Adrenal gland (tissue), 12 donors: ENCODE measurements around the gene ABCA13. TPM values are rescaled to one million over a fixed set of nuclear protein-coding genes. Genes with fewer than 3 reads are reported as not detected.

Experiments used
- DNase-seq, 7 donors: peaks; one replicate each; pipeline ENCODE4 v3.0.0-alpha.2; 2019 to 2020
- H3K27ac ChIP-seq, 5 donors: fragments of 200-600 bp; sonication (generic) in 4 of 5; 1 replicate in 3 of 5; 2 replicates in 2 of 5; pipeline versions ENCODE4 v1.5.1 to v1.8.0; 2016 to 2020; ENCODE audit warnings: mild to moderate bottlenecking in 1 of 5
- H3K27me3 ChIP-seq: fragments of 200-600 bp; 2 replicates; pipeline ENCODE4 v1.8.0; 2021
- H3K36me3 ChIP-seq, 2 donors: fragments of 200-600 bp; replicated peaks in 1 of 2; 1 replicate in 1 of 2; 2 replicates in 1 of 2; pipeline versions ENCODE4 v1.5.1 to v1.8.0; 2018 to 2022
- H3K4me1 ChIP-seq, 2 donors: fragments of 200-600 bp; replicated peaks in 1 of 2; 1 replicate in 1 of 2; 2 replicates in 1 of 2; pipeline versions ENCODE4 v1.5.1 to v1.8.0; 2018 to 2021
- H3K4me3 ChIP-seq, 4 donors: fragments of 200-600 bp; sonication (generic) in 3 of 4; one replicate each; pipeline ENCODE4 v1.5.1; 2016 to 2018
- H3K9me3 ChIP-seq, 3 donors: fragments of 200-600 bp; sonication (generic) in 1 of 3; replicated peaks in 1 of 3; 1 replicate in 2 of 3; 2 replicates in 1 of 3; pipeline versions ENCODE4 v1.5.1 to v1.8.0; 2016 to 2021
- POLR2A ChIP-seq, 2 donors: fragments of 450-650 bp; IDR thresholded peaks; one replicate each; pipeline ENCODE4 v1.6.1; 2017; ENCODE audit warnings: antibody characterized with exemption in 2 of 2, mild to moderate bottlenecking in 2 of 2, moderate library complexity in 1 of 2
- WGBS, 4 donors: extraction: QIAGEN DNeasy Blood & Tissue Kit in 2 of 4; methylation state at CpG; one replicate each; pipeline versions ENCODE4 v1.1.5 to v1.1.7; 2013 to 2017; 5-methylcytosine and 5-hydroxymethylcytosine counted together
- intact Hi-C, 2 donors: fragments of 100-400 bp; cut with DNase I; formaldehyde crosslinking; loops; one replicate each; pipeline versions ENCODE4 v1.14.1 to v1.15.0; 2022 to 2023
- polyA plus RNA-seq, 3 donors: library from polyadenylated mRNA; stranded (reverse); fragments of 200-250 nt in 2 of 3; fragments of 350-450 nt in 1 of 3; fragmentation: Illumina TruSeq in 1 of 3; extraction: RNeasy Lipid Tissue Mini Kit (QIAGEN cat#74804) in 1 of 3; gene quantifications; one replicate each; pipeline ENCODE4 v1.2.3, GENCODE V29; 2013 to 2014
- total RNA-seq, 9 donors: library from RNA; depleted of rRNA in 4 of 9; stranded (reverse); fragments of >200 nt in 4 of 9; fragments of 120-200 nt in 1 of 9; fragmentation: NEBNext Ultra II Directional in 1 of 9; extraction: Animal tissue kit (Norgen Biotek cat#: 25700) in 1 of 9; gene quantifications; one replicate each; pipeline versions ENCODE4 v1.1.0 to v1.2.4, GENCODE V29; 2013 to 2023
- TF ChIP-seq, protein P1 (sequence below), 6 experiments: fragments of 450-650 bp in 4 of 6; fragments of 200-600 bp in 2 of 6; sonication (generic) in 1 of 6; IDR thresholded peaks; 1 replicate in 5 of 6; 2 replicates in 1 of 6; pipeline versions ENCODE4 v1.5.1 to v1.8.0; 2016 to 2021; ENCODE audit warnings: antibody characterized with exemption in 6 of 6, mild to moderate bottlenecking in 2 of 6, moderate library complexity in 1 of 6
- donor health status: healthy with polysubstance abuse.
- donor health status: Bipolar disorder and iron deficiency.
- donor health status: DM: yes; HTN: yes; CAD: no.
- donor health status: DM: no; HTN: no; CAD: no.
- donor health status: DM: no; HTN: no; CAD: no.
- donor health status: DM: yes; HTN: yes; CAD: no.

Gene ABCA13
- total and polyA plus RNA-seq, 12 donors, result 0.03 to 0.94 (median 0.09) TPM; not detected in 4

GRCh38 chr7:48176356-48176893 lies 5.2 kb downstream of the ABCA13 start:
- 59 to 86% (median 84%) methylated on average over 2 of the region's 2 CpGs for WGBS, 4 donors
- Histone ChIP-seq H3K27ac (no peak overlapping the region), H3K27me3 (no peaks in the 10 kb centered on the region), H3K4me1 (no peaks in the 10 kb centered on the region), H3K36me3 (no peaks in the 10 kb centered on the region), H3K9me3 (no peaks in the 10 kb centered on the region), H3K4me3 (no peak overlapping the region)
- intact Hi-C loops, result no loop called here
- no peak for TF ChIP-seq POLR2A (IDR thresholded peaks at IDR 0.05)
- TF ChIP-seq, protein P1, sequence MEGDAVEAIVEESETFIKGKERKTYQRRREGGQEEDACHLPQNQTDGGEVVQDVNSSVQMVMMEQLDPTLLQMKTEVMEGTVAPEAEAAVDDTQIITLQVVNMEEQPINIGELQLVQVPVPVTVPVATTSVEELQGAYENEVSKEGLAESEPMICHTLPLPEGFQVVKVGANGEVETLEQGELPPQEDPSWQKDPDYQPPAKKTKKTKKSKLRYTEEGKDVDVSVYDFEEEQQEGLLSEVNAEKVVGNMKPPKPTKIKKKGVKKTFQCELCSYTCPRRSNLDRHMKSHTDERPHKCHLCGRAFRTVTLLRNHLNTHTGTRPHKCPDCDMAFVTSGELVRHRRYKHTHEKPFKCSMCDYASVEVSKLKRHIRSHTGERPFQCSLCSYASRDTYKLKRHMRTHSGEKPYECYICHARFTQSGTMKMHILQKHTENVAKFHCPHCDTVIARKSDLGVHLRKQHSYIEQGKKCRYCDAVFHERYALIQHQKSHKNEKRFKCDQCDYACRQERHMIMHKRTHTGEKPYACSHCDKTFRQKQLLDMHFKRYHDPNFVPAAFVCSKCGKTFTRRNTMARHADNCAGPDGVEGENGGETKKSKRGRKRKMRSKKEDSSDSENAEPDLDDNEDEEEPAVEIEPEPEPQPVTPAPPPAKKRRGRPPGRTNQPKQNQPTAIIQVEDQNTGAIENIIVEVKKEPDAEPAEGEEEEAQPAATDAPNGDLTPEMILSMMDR (IDR thresholded peaks at IDR 0.05), result no peak
- no peak for DNase-seq

DNA sequence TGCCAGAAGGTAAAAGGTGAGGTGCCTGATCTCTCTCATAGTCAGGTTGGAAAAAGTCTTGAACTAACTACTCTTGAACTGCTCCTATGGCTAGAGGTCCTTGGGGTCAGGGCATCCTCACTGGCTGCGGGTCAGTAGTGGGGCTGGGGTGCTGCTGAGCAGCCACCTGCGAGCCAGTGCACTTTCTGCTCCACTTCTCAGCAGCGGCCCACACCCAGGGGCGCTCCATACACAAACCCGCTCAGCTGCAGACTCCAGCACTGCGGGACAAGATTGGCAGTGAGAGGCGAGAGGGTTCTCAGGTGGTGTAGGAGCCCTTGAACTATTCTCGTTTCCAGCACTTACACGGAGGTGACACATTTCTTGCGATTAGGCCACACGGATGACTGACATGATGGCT lies 6.0 kb downstream of the ABCA13 start:
- Histone ChIP-seq H3K4me3 (no peak overlapping the region), H3K36me3 (no peaks in the 10 kb centered on the region), H3K4me1 (no peaks in the 10 kb centered on the region), H3K27ac (no peak overlapping the region), H3K27me3 (no peaks in the 10 kb centered on the region), H3K9me3 (no peaks in the 10 kb centered on the region)
- WGBS, 4 donors, result 85 to 92% (median 88%) methylated on average over 11 of the region's 11 CpGs
- intact Hi-C loops, result no loop called here
- TF ChIP-seq POLR2A (IDR thresholded peaks at IDR 0.05), result no peak
- TF ChIP-seq, protein P1 (IDR thresholded peaks at IDR 0.05), result no peak
- no peak for DNase-seq

DNA sequence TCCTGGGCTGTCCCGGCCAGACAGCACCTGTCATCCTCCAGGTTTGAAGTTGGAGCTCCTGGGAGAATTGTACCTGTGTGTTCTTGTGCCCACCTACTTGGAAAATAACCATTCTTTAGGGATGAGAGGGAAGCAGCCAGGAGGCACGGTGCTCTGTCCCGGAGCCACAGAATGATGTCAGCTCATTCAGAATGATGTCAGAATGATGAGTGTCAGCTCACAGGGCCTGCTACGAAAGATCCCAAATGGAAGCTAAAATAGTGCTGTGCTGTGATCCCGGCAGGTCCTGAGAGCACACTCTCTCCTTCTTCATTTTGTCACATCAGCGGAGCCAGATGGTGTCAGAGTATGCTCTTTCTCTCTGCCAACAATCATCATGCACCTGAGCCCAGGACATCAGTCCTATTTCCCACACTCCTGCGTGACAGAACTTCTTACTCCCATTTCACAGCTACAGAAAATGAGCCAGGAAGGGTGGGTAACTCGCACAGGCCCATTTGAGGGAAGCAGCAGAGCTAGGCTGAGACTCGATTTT lies 8.3 kb downstream of the ABCA13 start:
- Histone ChIP-seq H3K27ac (no peak overlapping the region), H3K36me3 (no peaks in the 10 kb centered on the region), H3K4me3 (no peak overlapping the region), H3K9me3 (no peaks in the 10 kb centered on the region), H3K27me3 (no peaks in the 10 kb centered on the region), H3K4me1 (no peaks in the 10 kb centered on the region)
- 84 to 89% (median 86%) methylated on average over 9 of the region's 9 CpGs for WGBS, 4 donors
- intact Hi-C loops, result no loop called here
- no peak for TF ChIP-seq POLR2A (IDR thresholded peaks at IDR 0.05)
- TF ChIP-seq, protein P1 (IDR thresholded peaks at IDR 0.05), result no peak
- no peak for DNase-seq

DNA sequence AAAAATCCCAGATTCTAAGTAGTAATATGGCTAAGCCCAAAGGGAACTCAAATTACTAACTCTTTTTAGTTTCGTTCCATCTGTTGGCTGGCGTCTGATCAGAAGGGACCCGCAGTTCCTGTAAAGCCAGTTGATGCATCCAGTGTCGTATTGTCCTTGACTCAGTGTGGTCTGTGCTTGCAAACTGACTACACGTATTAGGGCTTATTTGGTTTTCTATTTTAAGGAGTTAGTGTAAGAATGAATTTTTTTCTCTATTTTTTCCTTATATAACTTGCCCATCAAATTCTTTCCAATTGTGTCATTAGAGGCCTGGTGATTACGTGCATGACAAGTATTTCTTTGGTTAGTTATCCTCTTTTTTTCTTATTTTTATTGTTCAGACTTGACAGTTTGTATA lies 9.7 kb downstream of the ABCA13 start:
- Histone ChIP-seq H3K27me3 (no peaks in the 10 kb centered on the region), H3K4me3 (no peak overlapping the region), H3K36me3 (no peaks in the 10 kb centered on the region), H3K4me1 (no peaks in the 10 kb centered on the region), H3K9me3 (no peaks in the 10 kb centered on the region), H3K27ac (no peak overlapping the region)
- intact Hi-C loops, result no loop called here
- TF ChIP-seq POLR2A (IDR thresholded peaks at IDR 0.05), result no peak
- TF ChIP-seq, protein P1 (IDR thresholded peaks at IDR 0.05), result no peak
- 80 to 87% (median 85%) methylated on average over 6 of the region's 6 CpGs for WGBS, 4 donors
- no peak for DNase-seq
